Activated gamma-delta T cell treated with anti-CD3 and anti-CD28 coated beads, Interleukin-2, amount 50 U/mL, for 16 hours (primary cell): ENCODE measurements around the gene UBE4B.
"Not testable (repeated sequence)": the region's sequence is repeated elsewhere in the genome, so short reads cannot be mapped to it uniquely, and the experiment has no call there.

Experiments used
- DNase-seq: peaks from one replicate; pipeline ENCODE4 v3.0.0-alpha.2; 2020; ENCODE audit warnings: low read depth

The UBE4B gene

DNA sequence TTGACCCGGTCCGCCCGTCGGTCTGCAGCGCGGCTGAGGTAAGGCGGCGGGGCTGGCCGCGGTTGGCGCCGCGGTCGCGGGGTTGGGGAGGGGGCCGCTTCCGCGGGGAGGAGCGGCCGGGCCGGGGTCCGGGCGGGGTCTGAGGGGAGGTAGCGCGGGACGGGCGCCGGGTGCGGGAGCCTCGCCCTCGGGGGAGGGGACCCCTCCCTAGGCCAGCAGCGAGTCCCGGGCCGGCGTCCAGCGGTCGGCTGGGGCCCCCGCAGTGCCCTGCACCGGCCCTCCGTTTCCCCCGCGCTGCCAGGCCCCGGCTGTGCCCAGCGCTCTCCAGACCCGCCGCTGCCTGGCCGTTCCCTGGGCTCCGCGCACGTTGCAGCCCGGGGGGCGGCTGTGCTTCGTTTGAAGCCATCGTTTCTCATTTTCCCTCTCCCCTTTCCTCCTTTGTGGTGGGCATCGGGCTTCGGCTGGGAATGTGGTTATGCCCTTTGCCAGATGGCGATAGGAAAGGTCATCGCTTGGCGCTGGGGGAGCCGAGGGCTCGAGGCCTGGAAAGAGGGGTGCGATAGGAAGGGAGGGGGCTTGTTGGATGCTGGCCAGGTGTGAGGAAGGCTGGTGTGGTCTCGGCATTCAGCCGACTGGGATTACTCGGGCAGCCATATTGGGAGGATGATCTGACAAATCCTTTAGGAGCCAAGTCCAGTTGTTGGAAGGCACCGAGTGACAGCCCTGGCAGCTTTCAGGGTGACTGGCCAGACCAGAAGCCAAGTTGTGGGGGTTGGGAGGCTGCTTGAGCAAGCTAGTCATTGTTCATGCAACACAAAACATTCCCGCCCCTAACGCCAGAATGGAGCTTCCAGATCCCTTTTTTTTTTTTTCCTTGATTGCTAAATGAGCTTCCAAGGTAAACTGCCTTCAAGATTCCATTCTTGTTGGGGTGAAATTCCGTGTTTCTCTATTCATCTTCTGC is 178.4 kb downstream of the UBE4B start:
- DNase-seq = no peak

GRCh38 chr1:10211805-10212410 is 179.2 kb downstream of the UBE4B start:
- no peak for DNase-seq

GRCh38 chr1:10212476-10212875 is 179.7 kb downstream of the UBE4B start:
- no peak for DNase-seq

- no peak for DNase-seq
Measured at GRCh38 chr1:10213186-10213705, 180.5 kb downstream of the UBE4B start.

GRCh38 chr1:10216090-10216749 is 183.5 kb downstream of the UBE4B start:
- DNase-seq = no peak

DNA sequence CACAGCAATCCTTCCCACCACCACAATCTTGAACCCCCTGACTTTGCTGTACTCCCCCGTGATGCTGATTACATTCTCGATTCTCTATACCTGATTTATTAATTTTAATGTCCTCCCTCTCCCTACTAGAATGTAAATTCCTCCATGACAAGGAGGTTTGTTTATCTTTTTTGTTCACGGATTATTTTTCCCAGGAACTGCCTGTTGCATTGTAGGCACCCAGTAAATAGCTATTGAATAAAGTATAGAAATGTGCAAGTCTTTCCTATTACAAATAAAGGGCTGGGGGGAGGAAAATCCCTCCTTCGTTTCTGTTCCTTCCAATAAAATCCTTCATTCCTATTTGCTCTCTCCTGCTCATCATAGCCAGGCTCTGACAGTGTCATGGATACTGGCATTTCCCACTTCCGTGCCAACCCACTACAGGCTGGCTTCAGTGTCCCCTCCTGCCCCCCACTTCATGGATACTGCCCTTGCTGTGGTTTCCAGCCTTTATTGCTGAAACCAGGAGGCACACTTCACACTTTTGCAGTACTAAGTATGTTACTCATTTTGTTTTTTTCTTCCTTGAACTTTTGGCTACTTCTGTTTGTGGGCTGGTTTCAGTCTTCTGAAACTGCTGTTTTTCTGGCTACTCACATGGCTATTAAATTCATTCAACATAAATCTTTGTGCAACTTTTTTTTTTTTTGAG is 185.1 kb downstream of the UBE4B start:
- no peak for DNase-seq

- DNase-seq = no peak
Measured at GRCh38 chr1:10220200-10220599, 187.4 kb downstream of the UBE4B start.

DNA sequence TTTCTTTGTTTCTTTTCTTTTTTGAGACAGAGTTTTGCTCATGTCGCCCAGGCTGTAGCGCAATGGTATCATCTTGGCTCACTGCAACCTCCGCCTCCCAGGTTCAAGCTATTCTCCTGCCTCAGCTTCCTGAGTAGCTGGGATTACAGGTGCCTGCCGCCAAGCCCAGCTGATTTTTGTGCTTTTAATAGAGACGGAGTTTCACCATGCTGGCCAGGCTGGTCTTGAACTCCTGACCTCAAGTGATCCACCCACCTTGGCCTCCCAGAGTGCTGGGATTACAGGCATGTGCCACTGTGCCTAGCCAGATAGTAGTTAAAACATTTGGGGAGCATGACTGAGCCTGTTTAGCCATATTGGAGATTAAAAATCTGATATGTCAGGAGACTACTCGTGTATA is 187.9 kb downstream of the UBE4B start:
- not testable (repeated sequence) for DNase-seq

GRCh38 chr1:10225573-10225972 is 192.8 kb downstream of the UBE4B start:
- no peak for DNase-seq

GRCh38 chr1:10228528-10228927 is 195.8 kb downstream of the UBE4B start:
- DNase-seq = no peak

GRCh38 chr1:10229903-10230302 is 197.1 kb downstream of the UBE4B start:
- no peak for DNase-seq
